Stimulated activated CD4-positive, alpha-beta T cell treated with anti-CD3 and anti-CD28 coated beads, Interleukin-15, amount 100 ng/mL, for 24 hours (primary cell): ENCODE data around the gene TSHZ1.

Source experiments
- DNase-seq: peaks from one replicate; pipeline ENCODE4 v3.0.0-alpha.2; 2020

The TSHZ1 gene

GRCh38 chr18:75276818-75277609 is 66.4 kb downstream of the TSHZ1 start:
- peak; percentile 20 for DNase-seq

GRCh38 chr18:75277610-75277928 is 67.0 kb downstream of the TSHZ1 start:
- DNase-seq = no peak

GRCh38 chr18:75279381-75279780 is 68.8 kb downstream of the TSHZ1 start:
- no peak for DNase-seq

GRCh38 chr18:75280427-75281280 is 70.1 kb downstream of the TSHZ1 start:
- DNase-seq = no peak

- no peak for DNase-seq
Observed at GRCh38 chr18:75282746-75283145, 72.1 kb downstream of the TSHZ1 start.

- no peak for DNase-seq
Observed at GRCh38 chr18:75283731-75284130, 73.1 kb downstream of the TSHZ1 start.

GRCh38 chr18:75284566-75284965 is 74.0 kb downstream of the TSHZ1 start:
- no peak for DNase-seq

- DNase-seq = no peak
Observed at GRCh38 chr18:75285876-75286275, 75.3 kb downstream of the TSHZ1 start.

GRCh38 chr18:75287006-75287405 is 76.4 kb downstream of the TSHZ1 start:
- no peak for DNase-seq

GRCh38 chr18:75287700-75288099 is 77.1 kb downstream of the TSHZ1 start:
- no peak for DNase-seq

- DNase-seq = no peak
Observed at GRCh38 chr18:75289761-75290160, 79.2 kb downstream of the TSHZ1 start.

- DNase-seq = no peak
Observed at GRCh38 chr18:75290737-75291358, 80.3 kb downstream of the TSHZ1 start.

GRCh38 chr18:75291460-75291859 is 80.9 kb downstream of the TSHZ1 start:
- DNase-seq = no peak

GRCh38 chr18:75293591-75293990 is 83.0 kb downstream of the TSHZ1 start:
- DNase-seq = no peak

GRCh38 chr18:75297731-75298130 is 87.1 kb downstream of the TSHZ1 start:
- no peak for DNase-seq

- DNase-seq = no peak
Observed at GRCh38 chr18:75304678-75305557, 94.3 kb downstream of the TSHZ1 start.

- DNase-seq = no peak
Observed at GRCh38 chr18:75305984-75306383, 95.4 kb downstream of the TSHZ1 start.

GRCh38 chr18:75307530-75307929 is 96.9 kb downstream of the TSHZ1 start:
- DNase-seq = no peak

- no peak for DNase-seq
Observed at GRCh38 chr18:75309564-75309963, 99.0 kb downstream of the TSHZ1 start.

GRCh38 chr18:75314117-75314516 is 103.5 kb downstream of the TSHZ1 start:
- DNase-seq = no peak

GRCh38 chr18:75314606-75315005 is 104.0 kb downstream of the TSHZ1 start:
- no peak for DNase-seq

- no peak for DNase-seq
Observed at GRCh38 chr18:75316223-75316622, 105.6 kb downstream of the TSHZ1 start.

GRCh38 chr18:75316826-75317225 is 106.2 kb downstream of the TSHZ1 start:
- no peak for DNase-seq
